A549 (cell line): Measurements from ENCODE around the gene NLGN4Y. TPM values are rescaled to one million over a fixed set of nuclear protein-coding genes. Genes with fewer than 3 reads are reported as not detected.

Experiments
- ATAC-seq, 2 experiments: fragments of 200-7000 bp in 1 of 2; fragments of >200 bp in 1 of 2; cut with Nextera tagmentation in 1 of 2; cut with Tn5 transposase in 1 of 2; 3 replicates each; pipeline versions ENCODE4 v1.8.0 to v1.9.1; 2018 to 2020; ENCODE audit warnings: mild to moderate bottlenecking in 1 of 2, moderate library complexity in 1 of 2
- CTCF ChIA-PET: fragments of 300-600 bp; sonication (Branson Sonifier 250); formaldehyde crosslinking; extraction: SDS; loops from one replicate; lab custom pipeline; 2021; ENCODE audit warnings: antibody characterized with exemption, inconsistent platforms; lab: Yijun Ruan, JAX
- POLR2A ChIA-PET: fragments of 350-600 bp; formaldehyde crosslinking; extraction: SDS; loops from one replicate; lab custom pipeline; 2021; ENCODE audit warnings: antibody characterized with exemption, inconsistent platforms; lab: Yijun Ruan, JAX
- DNase-seq, 2 experiments: peaks; one replicate each; pipeline versions ENCODE4 v3.0.0 to v3.0.0-alpha.2; 2011 to 2016; ENCODE audit warnings: low read depth in 1 of 2, low spot score in 1 of 2
- FAIRE-seq: peaks from 2 replicates; lab custom pipeline; 2011; peaks lifted over from hg19 to GRCh38; lab: Jason Lieb, UNC
- H3K27ac ChIP-seq, 2 experiments: fragments of >200 bp; sonication (Bioruptor Twin); formaldehyde crosslinking; 3 replicates each; pipeline ENCODE4 v1.5.1; 2016 to 2017
- H3K4me1 ChIP-seq: fragments of >200 bp; sonication (Bioruptor Twin); formaldehyde crosslinking; 3 replicates; pipeline ENCODE4 v1.6.1; 2016
- H3K4me2 ChIP-seq: fragments of >200 bp; sonication (Bioruptor Twin); formaldehyde crosslinking; 3 replicates; pipeline ENCODE4 v1.6.1; 2016
- H3K4me3 ChIP-seq: fragments of >200 bp; sonication (Bioruptor Twin); formaldehyde crosslinking; 3 replicates; pipeline ENCODE4 v1.5.1; 2016
- H3K9me3 ChIP-seq: fragments of >200 bp; sonication (Bioruptor Twin); formaldehyde crosslinking; 3 replicates; pipeline ENCODE4 v1.6.1; 2016
- CBX2 ChIP-seq: fragments of 200-600 bp; sonication (generic); IDR thresholded peaks from 2 replicates; pipeline ENCODE4 v1.6.1; 2016; ENCODE audit warnings: low read depth, mild to moderate bottlenecking, borderline replicate concordance
- CBX8 ChIP-seq: fragments of 200-600 bp; sonication (generic); IDR thresholded peaks from 2 replicates; pipeline ENCODE4 v1.6.1; 2016
- CEBPB ChIP-seq, 2 experiments: fragments of >200 bp in 1 of 2; sonication (Bioruptor Twin) in 1 of 2; formaldehyde crosslinking in 1 of 2; IDR thresholded peaks; 2 replicates each; pipeline ENCODE4 v1.6.1; 2012 to 2016
- E2F6 ChIP-seq: IDR thresholded peaks from 2 replicates; pipeline ENCODE4 v1.6.1; 2012; ENCODE audit warnings: low read depth, borderline replicate concordance
- EHF ChIP-seq: fragments of 250-450 bp; sonication (Bioruptor Pico); IDR thresholded peaks from 2 replicates; pipeline ENCODE4 v1.5.0; 2020; ENCODE audit warnings: mild to moderate bottlenecking
- EHMT2 ChIP-seq: fragments of 200-600 bp; sonication (generic); IDR thresholded peaks from 2 replicates; pipeline ENCODE4 v1.6.1; 2016; ENCODE audit warnings: antibody characterized with exemption, low read depth, mild to moderate bottlenecking, moderate library complexity
- FOSB ChIP-seq: fragments of 250-450 bp; sonication (Bioruptor Pico); IDR thresholded peaks from 2 replicates; pipeline ENCODE4 v1.5.0; 2020; ENCODE audit warnings: mild to moderate bottlenecking, moderate library complexity
- GATA3 ChIP-seq: IDR thresholded peaks from 2 replicates; pipeline ENCODE4 v1.6.1; 2012; ENCODE audit warnings: borderline replicate concordance
- HOXA7 ChIP-seq: fragments of 250-450 bp; sonication (Bioruptor Pico); IDR thresholded peaks from 2 replicates; pipeline ENCODE4 v1.5.0; 2020; ENCODE audit warnings: mild to moderate bottlenecking, moderate library complexity
- JUN ChIP-seq, 2 experiments: fragments of >200 bp; sonication (Bioruptor Twin); formaldehyde crosslinking; IDR thresholded peaks; 2 replicates in 1 of 2; 3 replicates in 1 of 2; pipeline ENCODE4 v1.6.1; 2016 to 2017
- NFE2L2 ChIP-seq: fragments of 150-350 bp; conservative IDR thresholded peaks from 2 replicates; pipeline ENCODE4 v1.6.1; 2014; ENCODE audit warnings: low read length
- NPAS2 ChIP-seq: fragments of 250-450 bp; sonication (Bioruptor Pico); IDR thresholded peaks from 2 replicates; pipeline ENCODE4 v1.8.0; 2022; ENCODE audit warnings: mild to moderate bottlenecking, moderate library complexity, borderline replicate concordance
- NR3C1 ChIP-seq: fragments of >200 bp; sonication (Bioruptor Twin); formaldehyde crosslinking; IDR thresholded peaks from 3 replicates; pipeline ENCODE4 v1.6.1; 2017
- POLR2A ChIP-seq: IDR thresholded peaks from 2 replicates; pipeline ENCODE4 v1.6.1; 2012; ENCODE audit warnings: mild to moderate bottlenecking, low read length
- RARB ChIP-seq: fragments of 250-450 bp; sonication (Bioruptor Pico); IDR thresholded peaks from 2 replicates; pipeline ENCODE4 v1.8.0; 2021; ENCODE audit warnings: mild to moderate bottlenecking, moderate library complexity
- RCOR1 ChIP-seq: fragments of 150-350 bp; IDR thresholded peaks from 2 replicates; pipeline ENCODE4 v1.6.1; 2014; ENCODE audit warnings: antibody characterized with exemption, low read length, low read depth
- RFX5 ChIP-seq: fragments of 450-650 bp; IDR thresholded peaks from 2 replicates; pipeline ENCODE4 v1.7.1; 2014; ENCODE audit warnings: antibody characterized with exemption, mild to moderate bottlenecking, moderate library complexity
- RNF2 ChIP-seq: fragments of 200-600 bp; sonication (generic); IDR thresholded peaks from 2 replicates; pipeline ENCODE4 v1.6.1; 2016; ENCODE audit warnings: low read depth, mild to moderate bottlenecking, antibody characterized with exemption, moderate library complexity, borderline replicate concordance
- SMC3 ChIP-seq: fragments of >200 bp; sonication (Bioruptor Twin); formaldehyde crosslinking; IDR thresholded peaks from 3 replicates; pipeline ENCODE4 v1.6.1; 2018; ENCODE audit warnings: inconsistent platforms
- TFCP2L1 ChIP-seq: fragments of 250-450 bp; sonication (Bioruptor Pico); IDR thresholded peaks from 2 replicates; pipeline ENCODE4 v1.5.0; 2021; ENCODE audit warnings: mild to moderate bottlenecking
- ZC3H11A ChIP-seq: fragments of 450-650 bp; IDR thresholded peaks from 2 replicates; pipeline ENCODE4 v1.6.1; 2014; ENCODE audit warnings: antibody characterized with exemption, mild to moderate bottlenecking
- WGBS: methylation state at CpG from one replicate; pipeline ENCODE4 v1.1.6; 2017; ENCODE audit errors: missing lambda C conversion rate; 5-methylcytosine and 5-hydroxymethylcytosine counted together
- polyA plus RNA-seq, 4 experiments: library from polyadenylated mRNA; depleted of rRNA in 3 of 4; stranded (reverse); fragments of >200 nt; fragmentation: RNase III in 1 of 4; extraction: RNeasy Plus Mini Kit Qiagen cat#74134 plus additional on column Dnase treatment in 1 of 4; gene quantifications; 2 replicates in 3 of 4; 3 replicates in 1 of 4; pipeline ENCODE4 v1.2.3, GENCODE V29; 2011 to 2017
- TF ChIP-seq, protein P1 (sequence below): fragments of >200 bp; sonication (Bioruptor Twin); formaldehyde crosslinking; IDR thresholded peaks from 2 replicates; pipeline ENCODE4 v1.6.1; 2016
- TF ChIP-seq, protein P2 (sequence below): IDR thresholded peaks from 2 replicates; pipeline ENCODE4 v1.6.1; 2012
- TF ChIP-seq, protein P3 (sequence below): fragments of 450-650 bp; IDR thresholded peaks from 2 replicates; pipeline ENCODE4 v1.6.1; 2014; ENCODE audit warnings: antibody characterized with exemption
- TF ChIP-seq, protein P4 (sequence below): fragments of 200-600 bp; sonication (generic); IDR thresholded peaks from 2 replicates; pipeline ENCODE4 v1.6.1; 2016; ENCODE audit warnings: antibody characterized with exemption, mild to moderate bottlenecking, moderate library complexity
- TF ChIP-seq, protein P5 (sequence below): fragments of 250-450 bp; sonication (Bioruptor Pico); IDR thresholded peaks from 2 replicates; pipeline ENCODE4 v1.5.0; 2020; ENCODE audit warnings: low read depth, mild to moderate bottlenecking, moderate library complexity
- TF ChIP-seq, protein P6 (sequence below): fragments of 150-350 bp; IDR thresholded peaks from 2 replicates; pipeline ENCODE4 v1.6.1; 2014; ENCODE audit warnings: low read depth, mild to moderate bottlenecking, low read length

The NLGN4Y gene
- polyA plus RNA-seq, 2 of the 4 experiments (the other 2 are of a cell fraction), result 4.1 to 12.8 TPM

DNA sequence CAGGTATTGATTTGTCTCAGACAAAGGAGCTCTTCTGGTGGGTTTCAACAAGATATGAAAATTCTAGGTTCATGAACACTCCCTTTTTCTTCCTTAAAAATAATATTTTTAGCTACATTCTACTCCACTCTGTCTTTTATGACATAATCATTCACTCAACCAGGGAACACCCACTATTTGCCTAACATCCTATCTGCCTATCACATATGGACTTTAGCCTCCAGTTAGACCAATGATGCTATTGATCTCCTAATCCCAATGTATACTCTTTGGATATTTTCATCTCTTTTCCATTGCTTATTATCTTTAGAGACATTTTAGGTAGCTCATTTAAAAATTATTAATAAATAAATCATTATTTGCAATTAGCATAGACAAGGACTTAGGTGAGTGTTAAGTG lies 110.6 kb downstream of the NLGN4Y start:
- TF ChIP-seq EHMT2, result no peak
- no peak for TF ChIP-seq CEBPB (IDR thresholded peaks at IDR 0.05)
- TF ChIP-seq, all 56 proteins: peak for 0
- Histone ChIP-seq H3K4me2 (no peak overlapping the region), H3K9me3 (no peaks in the 10 kb centered on the region), H3K4me1 (peaks cover 12% of the 10 kb centered on the region; the same call in 2 of the 3 replicates), H3K4me3 (no peak overlapping the region), H3K27ac (no peak overlapping the region)
- ChIA-PET CTCF (no interaction called here), POLR2A (no interaction called here)
- no peak for FAIRE-seq
- no peak for ATAC-seq
- no peak for DNase-seq

GRCh38 chrY:14637551-14637950 lies 113.2 kb downstream of the NLGN4Y start:
- peaks cover under 1% of the 10 kb centered on the region; the same call in 1 of the 3 replicates for H3K4me1 ChIP-seq
- no peak for ATAC-seq
- FAIRE-seq, result no peak
- TF ChIP-seq CEBPB (IDR thresholded peaks at IDR 0.05) (no peak), JUN (IDR thresholded peaks at IDR 0.05) (no peak), RFX5 (no peak), CBX2 (no peak), POLR2A (no peak), FOSB (no peak), TFCP2L1 (CRISPR knock-in tag) (no peak), SMC3 (no peak), RARB (no peak), NR3C1 (no peak), NPAS2 (CRISPR knock-in tag) (no peak), E2F6 (no peak)
- TF ChIP-seq, protein P1, sequence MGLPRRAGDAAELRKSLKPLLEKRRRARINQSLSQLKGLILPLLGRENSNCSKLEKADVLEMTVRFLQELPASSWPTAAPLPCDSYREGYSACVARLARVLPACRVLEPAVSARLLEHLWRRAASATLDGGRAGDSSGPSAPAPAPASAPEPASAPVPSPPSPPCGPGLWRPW, result no peak
- TF ChIP-seq, protein P2, sequence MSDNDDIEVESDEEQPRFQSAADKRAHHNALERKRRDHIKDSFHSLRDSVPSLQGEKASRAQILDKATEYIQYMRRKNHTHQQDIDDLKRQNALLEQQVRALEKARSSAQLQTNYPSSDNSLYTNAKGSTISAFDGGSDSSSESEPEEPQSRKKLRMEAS, result no peak
- TF ChIP-seq, protein P3, sequence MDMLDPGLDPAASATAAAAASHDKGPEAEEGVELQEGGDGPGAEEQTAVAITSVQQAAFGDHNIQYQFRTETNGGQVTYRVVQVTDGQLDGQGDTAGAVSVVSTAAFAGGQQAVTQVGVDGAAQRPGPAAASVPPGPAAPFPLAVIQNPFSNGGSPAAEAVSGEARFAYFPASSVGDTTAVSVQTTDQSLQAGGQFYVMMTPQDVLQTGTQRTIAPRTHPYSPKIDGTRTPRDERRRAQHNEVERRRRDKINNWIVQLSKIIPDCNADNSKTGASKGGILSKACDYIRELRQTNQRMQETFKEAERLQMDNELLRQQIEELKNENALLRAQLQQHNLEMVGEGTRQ, result no peak
- no peak for DNase-seq
- H3K9me3 ChIP-seq, result no peaks in the 10 kb centered on the region
- H3K4me3 ChIP-seq, result no peak overlapping the region
- H3K27ac ChIP-seq, result no peak overlapping the region
- ChIA-PET POLR2A (no interaction called here), CTCF (no interaction called here)
- H3K4me2 ChIP-seq, result no peak overlapping the region

DNA sequence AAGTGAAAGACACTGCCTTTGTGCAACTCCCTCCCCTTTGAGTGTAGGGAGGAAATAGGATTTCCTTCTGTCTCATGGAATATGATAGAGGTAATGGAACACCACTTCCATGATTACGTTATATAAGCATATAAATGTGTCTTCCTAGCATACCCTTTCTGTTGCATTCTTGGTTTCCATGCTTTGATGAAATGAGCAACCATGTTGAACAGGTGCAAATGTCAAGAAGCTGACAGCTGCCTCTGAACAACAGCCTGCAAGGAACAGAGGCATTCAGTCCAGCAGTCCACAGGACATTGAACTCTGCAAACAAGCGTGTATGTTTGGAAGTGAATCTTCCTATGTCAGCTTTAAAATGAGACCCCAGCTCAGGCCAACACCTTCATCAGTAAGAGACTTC lies 117.5 kb downstream of the NLGN4Y start:
- Histone ChIP-seq H3K9me3 (no peaks in the 10 kb centered on the region), H3K4me3 (no peak overlapping the region), H3K27ac (no peak overlapping the region), H3K4me2 (no peak overlapping the region), H3K4me1 (no peaks in the 10 kb centered on the region)
- TF ChIP-seq, protein P4, sequence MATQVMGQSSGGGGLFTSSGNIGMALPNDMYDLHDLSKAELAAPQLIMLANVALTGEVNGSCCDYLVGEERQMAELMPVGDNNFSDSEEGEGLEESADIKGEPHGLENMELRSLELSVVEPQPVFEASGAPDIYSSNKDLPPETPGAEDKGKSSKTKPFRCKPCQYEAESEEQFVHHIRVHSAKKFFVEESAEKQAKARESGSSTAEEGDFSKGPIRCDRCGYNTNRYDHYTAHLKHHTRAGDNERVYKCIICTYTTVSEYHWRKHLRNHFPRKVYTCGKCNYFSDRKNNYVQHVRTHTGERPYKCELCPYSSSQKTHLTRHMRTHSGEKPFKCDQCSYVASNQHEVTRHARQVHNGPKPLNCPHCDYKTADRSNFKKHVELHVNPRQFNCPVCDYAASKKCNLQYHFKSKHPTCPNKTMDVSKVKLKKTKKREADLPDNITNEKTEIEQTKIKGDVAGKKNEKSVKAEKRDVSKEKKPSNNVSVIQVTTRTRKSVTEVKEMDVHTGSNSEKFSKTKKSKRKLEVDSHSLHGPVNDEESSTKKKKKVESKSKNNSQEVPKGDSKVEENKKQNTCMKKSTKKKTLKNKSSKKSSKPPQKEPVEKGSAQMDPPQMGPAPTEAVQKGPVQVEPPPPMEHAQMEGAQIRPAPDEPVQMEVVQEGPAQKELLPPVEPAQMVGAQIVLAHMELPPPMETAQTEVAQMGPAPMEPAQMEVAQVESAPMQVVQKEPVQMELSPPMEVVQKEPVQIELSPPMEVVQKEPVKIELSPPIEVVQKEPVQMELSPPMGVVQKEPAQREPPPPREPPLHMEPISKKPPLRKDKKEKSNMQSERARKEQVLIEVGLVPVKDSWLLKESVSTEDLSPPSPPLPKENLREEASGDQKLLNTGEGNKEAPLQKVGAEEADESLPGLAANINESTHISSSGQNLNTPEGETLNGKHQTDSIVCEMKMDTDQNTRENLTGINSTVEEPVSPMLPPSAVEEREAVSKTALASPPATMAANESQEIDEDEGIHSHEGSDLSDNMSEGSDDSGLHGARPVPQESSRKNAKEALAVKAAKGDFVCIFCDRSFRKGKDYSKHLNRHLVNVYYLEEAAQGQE, result no peak
- TF ChIP-seq RCOR1 (no peak), ZC3H11A (no peak), GATA3 (no peak), RNF2 (no peak), HOXA7 (no peak), CBX8 (no peak), NFE2L2 (no peak), E2F6 (no peak), EHF (CRISPR knock-in tag) (no peak)
- TF ChIP-seq, protein P5, sequence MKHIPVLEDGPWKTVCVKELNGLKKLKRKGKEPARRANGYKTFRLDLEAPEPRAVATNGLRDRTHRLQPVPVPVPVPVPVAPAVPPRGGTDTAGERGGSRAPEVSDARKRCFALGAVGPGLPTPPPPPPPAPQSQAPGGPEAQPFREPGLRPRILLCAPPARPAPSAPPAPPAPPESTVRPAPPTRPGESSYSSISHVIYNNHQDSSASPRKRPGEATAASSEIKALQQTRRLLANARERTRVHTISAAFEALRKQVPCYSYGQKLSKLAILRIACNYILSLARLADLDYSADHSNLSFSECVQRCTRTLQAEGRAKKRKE, result no peak
- TF ChIP-seq, protein P6, sequence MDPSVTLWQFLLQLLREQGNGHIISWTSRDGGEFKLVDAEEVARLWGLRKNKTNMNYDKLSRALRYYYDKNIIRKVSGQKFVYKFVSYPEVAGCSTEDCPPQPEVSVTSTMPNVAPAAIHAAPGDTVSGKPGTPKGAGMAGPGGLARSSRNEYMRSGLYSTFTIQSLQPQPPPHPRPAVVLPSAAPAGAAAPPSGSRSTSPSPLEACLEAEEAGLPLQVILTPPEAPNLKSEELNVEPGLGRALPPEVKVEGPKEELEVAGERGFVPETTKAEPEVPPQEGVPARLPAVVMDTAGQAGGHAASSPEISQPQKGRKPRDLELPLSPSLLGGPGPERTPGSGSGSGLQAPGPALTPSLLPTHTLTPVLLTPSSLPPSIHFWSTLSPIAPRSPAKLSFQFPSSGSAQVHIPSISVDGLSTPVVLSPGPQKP, result no peak
- POLR2A ChIA-PET, result no interaction called here
- no peak for DNase-seq
- no peak for ATAC-seq
- no peak for FAIRE-seq
- 100% methylated on average over 2 of the region's 2 CpGs for WGBS
- CTCF ChIA-PET, result no interaction called here
